ENCODE data around the gene MAP3K4.

- TF ChIP-seq CTCF (IDR thresholded peaks at IDR 0.05 in 8 of 11, conservative IDR thresholded peaks at IDR 0.05 in 3 of 11): no peak
- TF ChIP-seq POLR2A (IDR thresholded peaks at IDR 0.05): no peak
These were observed 4.6 kb downstream of the MAP3K4 start for GRCh38 chr6:160996131-160996601.

Data from spleen (tissue), 7 donors.